K562 (cell line): ENCODE measurements around the gene LCLAT1. TPM values are rescaled to one million over a fixed set of nuclear protein-coding genes. Genes with fewer than 3 reads are reported as not detected.
A peak's percentile ranks its signal among the peaks of the same experiment; 100 is the strongest.

ENCODE experiments used
- CC2D1A ChIP-seq: fragments of 450-650 bp; IDR thresholded peaks from 2 replicates; pipeline ENCODE4 v1.6.1; 2017; ENCODE audit warnings: mild to moderate bottlenecking
- CEBPB ChIP-seq: fragments of 450-650 bp; IDR thresholded peaks from 2 replicates; pipeline ENCODE4 v1.6.1; 2016; ENCODE audit warnings: missing genetic modification characterization, missing compliant biosample characterization
- COPS2 ChIP-seq: fragments of 450-650 bp; conservative IDR thresholded peaks from 2 replicates; pipeline ENCODE4 v1.6.1; 2016; ENCODE audit warnings: mild to moderate bottlenecking, moderate library complexity
- CXXC5 ChIP-seq: fragments of 250-450 bp; sonication (Bioruptor Pico); IDR thresholded peaks from 2 replicates; pipeline ENCODE4 v1.8.0; 2022; ENCODE audit warnings: inconsistent platforms, mild to moderate bottlenecking, moderate library complexity
- MTA1 ChIP-seq: fragments of 450-650 bp; IDR thresholded peaks from 2 replicates; pipeline ENCODE4 v1.6.1; 2017; ENCODE audit warnings: borderline replicate concordance
- PBX2 ChIP-seq, 2 experiments: IDR thresholded peaks in 1 of 2; conservative IDR thresholded peaks in 1 of 2; 2 replicates each; pipeline ENCODE4 v1.6.1; 2016; ENCODE audit warnings: low read depth in 2 of 2, mild to moderate bottlenecking in 1 of 2, missing compliant biosample characterization in 1 of 2, missing genetic modification characterization in 1 of 2, moderate library complexity in 1 of 2
- PPARD ChIP-seq: fragments of 250-450 bp; sonication (Bioruptor Pico); IDR thresholded peaks from 2 replicates; pipeline ENCODE4 v1.8.0; 2022; ENCODE audit warnings: inconsistent platforms, mild to moderate bottlenecking, moderate library complexity
- PRDM10 ChIP-seq: fragments of 450-650 bp; IDR thresholded peaks from 2 replicates; pipeline ENCODE4 v1.6.1; 2018; ENCODE audit not compliant: partially characterized antibody
- SRSF9 ChIP-seq: fragments of 200-400 bp; formaldehyde crosslinking; IDR thresholded peaks from 2 replicates; pipeline ENCODE4 v1.6.1; 2017; ENCODE audit warnings: low read depth, low read length, borderline replicate concordance
- UBTF ChIP-seq, 2 experiments: IDR thresholded peaks; 2 replicates each; pipeline ENCODE4 v1.6.1; 2012; ENCODE audit warnings: improper control_type of control experiment in 2 of 2, low read depth in 2 of 2, low read length in 2 of 2, borderline replicate concordance in 1 of 2
- USF2 ChIP-seq: sonication (generic); formaldehyde crosslinking; IDR thresholded peaks from 2 replicates; pipeline ENCODE4 v1.5.0; 2020; ENCODE audit warnings: missing genetic modification reagents
- ZNF143 ChIP-seq: sonication (generic); formaldehyde crosslinking; IDR thresholded peaks from 2 replicates; pipeline ENCODE4 v1.9.0; 2022; ENCODE audit warnings: mild to moderate bottlenecking, missing genetic modification reagents
- ZNF3 ChIP-seq: fragments of 250-450 bp; sonication (Bioruptor Pico); IDR thresholded peaks from 2 replicates; pipeline ENCODE4 v1.5.0; 2021; ENCODE audit warnings: mild to moderate bottlenecking, moderate library complexity
- ZNF395 ChIP-seq: fragments of 200-800 bp; sonication (Bioruptor generic); IDR thresholded peaks from 2 replicates; pipeline ENCODE4 v1.6.1; 2017; ENCODE audit warnings: missing genetic modification characterization, missing compliant biosample characterization
- ZNF696 ChIP-seq: fragments of 250-450 bp; sonication (Bioruptor Pico); conservative IDR thresholded peaks from 2 replicates; pipeline ENCODE4 v1.4.0; 2020; ENCODE audit warnings: mild to moderate bottlenecking, moderate library complexity
- polyA plus RNA-seq, 8 experiments: library from polyadenylated mRNA; depleted of rRNA in 4 of 8; stranded (reverse) in 5 of 8; unstranded in 3 of 8; fragments of >200 nt; fragmentation: Nextera tagmentation in 2 of 8; fragmentation: Illumina TruSeq in 1 of 8; extraction: Ambion mirVana in 2 of 8; extraction: Trizol in 1 of 8; gene quantifications; 2 replicates each; pipeline versions ENCODE4 v1.2.1 to v1.2.3, GENCODE V29; 2011 to 2014; ENCODE audit warnings: inconsistent platforms in 1 of 8, missing spikeins in 1 of 8
- total RNA-seq, 7 experiments: library from RNA; depleted of rRNA in 6 of 7; stranded (reverse); fragments of >200 nt in 6 of 7; fragmentation: Illumina TruSeq in 2 of 7; extraction: Trizol in 2 of 7; gene quantifications; 2 replicates each; pipeline versions ENCODE4 v1.2.1 to v1.2.3, GENCODE V29; 2011 to 2021; ENCODE audit warnings: low replicate concordance in 1 of 7

The LCLAT1 gene
- total and polyA plus RNA-seq, 9 of the 15 experiments (the other 6 are each of a cell fraction or from before 2014, with no cell fraction given): 8.9 to 63.3 (median 25.4) TPM

GRCh38 chr2:30455114-30455738 lies 8.2 kb downstream of the LCLAT1 start (continued):
- TF ChIP-seq USF2 (CRISPR knock-in tag) (no peak), ZNF143 (CRISPR knock-in tag) (no peak), CEBPB (peak; percentile 50; the same call in 1 of the 2 replicates), PPARD (no peak), ZNF395 (CRISPR knock-in tag) (no peak), CXXC5 (CRISPR knock-in tag) (0 out of 2 replicates have a peak, but pooled peaks have one; percentile 13), MTA1 (no peak), ZNF696 (CRISPR knock-in tag) (no peak), ZNF3 (CRISPR knock-in tag) (no peak), SRSF9 (no peak), PRDM10 (peak; percentile 91), COPS2 (no peak), UBTF (IDR thresholded peaks at IDR 0.05; ENCODE audit: borderline replicate concordance in 1 of 2, low read depth in 2 of 2, low read length in 2 of 2) (no peak), PBX2 (CRISPR knock-in tag; IDR thresholded peaks at IDR 0.05; ENCODE audit: low read depth) (no peak), PBX2 (tag; conservative IDR thresholded peaks at IDR 0.05; ENCODE audit: low read depth) (0 out of 2 replicates have a peak, but pooled peaks have one; percentile 43), CC2D1A (no peak)
